Panc1 (cell line): ENCODE data around the gene FIGN. TPM values are rescaled to one million over a fixed set of nuclear protein-coding genes. Genes with fewer than 3 reads are reported as not detected.

Experiments
- ATAC-seq: fragments of 200-7000 bp; cut with Tn5 transposase; 2 replicates; pipeline ENCODE4 v1.9.1; 2020; ENCODE audit warnings: mild to moderate bottlenecking, moderate library complexity
- BruUV-seq: library from RNA; stranded (reverse); fragments of 400-500 nt; replicated peaks from 2 replicates; lab custom pipeline; 2021; lab: Mats Ljungman, UMichigan
- CTCF ChIA-PET: fragments of 300-600 bp; sonication (Branson Sonifier 250); formaldehyde crosslinking; loops from one replicate; lab custom pipeline; 2022; ENCODE audit warnings: antibody characterized with exemption; lab: Charles Lee
- POLR2A ChIA-PET: fragments of 300-600 bp; sonication (Branson Sonifier 250); formaldehyde crosslinking; loops from one replicate; lab custom pipeline; 2022; ENCODE audit warnings: antibody characterized with exemption; lab: Charles Lee
- DNase-seq: peaks from one replicate; pipeline ENCODE4 v3.0.0-alpha.2; 2010; ENCODE audit warnings: low read depth, low spot score
- H3K27ac ChIP-seq: 2 replicates; pipeline ENCODE4 v1.5.1; 2011; ENCODE audit warnings: mild to moderate bottlenecking, low read length, inconsistent platforms
- H3K27me3 ChIP-seq: fragments of 200-500 bp; sonication (Bioruptor generic); 2 replicates; pipeline ENCODE4 v1.6.0; 2014; ENCODE audit warnings: low read length, inconsistent platforms; ENCODE audit not compliant: control insufficient read depth, insufficient read depth
- H3K36me3 ChIP-seq: fragments of 200-500 bp; sonication (Bioruptor generic); 2 replicates; pipeline ENCODE4 v1.5.1; 2014; ENCODE audit warnings: inconsistent platforms, mild to moderate bottlenecking, low read length, moderate library complexity; ENCODE audit not compliant: control insufficient read depth, insufficient read depth
- H3K4me1 ChIP-seq: 2 replicates; pipeline ENCODE4 v1.5.1; 2011; ENCODE audit warnings: inconsistent platforms, mild to moderate bottlenecking, low read length, moderate library complexity; ENCODE audit not compliant: control insufficient read depth, insufficient read depth
- H3K4me3 ChIP-seq, 2 experiments: 2 replicates each; pipeline ENCODE4 v1.5.1; 2011 to 2012; ENCODE audit warnings: low read depth in 2 of 2, low read length in 2 of 2, mild to moderate bottlenecking in 2 of 2, inconsistent platforms in 1 of 2, moderate library complexity in 1 of 2
- H3K9me3 ChIP-seq: fragments of 200-500 bp; sonication (Bioruptor generic); 2 replicates; pipeline ENCODE4 v1.5.1; 2014; ENCODE audit warnings: low read depth, mild to moderate bottlenecking, inconsistent platforms, low read length, moderate library complexity; ENCODE audit not compliant: control insufficient read depth, insufficient read depth
- POLR2AphosphoS5 ChIP-seq: IDR thresholded peaks from 2 replicates; pipeline ENCODE4 v1.6.1; 2012; ENCODE audit warnings: mild to moderate bottlenecking, low read depth, low read length, moderate library complexity
- SIN3A ChIP-seq: IDR thresholded peaks from 2 replicates; pipeline ENCODE4 v1.6.1; 2012; ENCODE audit warnings: low read depth, mild to moderate bottlenecking, low read length, moderate library complexity, borderline replicate concordance; ENCODE audit not compliant: insufficient read depth
- TCF7L2 ChIP-seq: IDR thresholded peaks from 2 replicates; pipeline ENCODE4 v1.6.1; 2011; ENCODE audit warnings: mild to moderate bottlenecking, low read depth, low read length, inconsistent platforms
- in situ Hi-C: cut with HindIII; loops from 2 replicates; pipeline ENCODE4 v1.10.0; 2016; ENCODE audit warnings: low sequenced_read_pairs, low pct_unique_long_range_greater_than_20kb
- intact Hi-C: fragments of 100-400 bp; cut with micrococcal nuclease; formaldehyde crosslinking; loops from one replicate; pipeline ENCODE4 v1.10.0; 2022; ENCODE audit not compliant: unreplicated experiment
- total RNA-seq: library from RNA; stranded (reverse); gene quantifications from one replicate; pipeline ENCODE4 v1.2.1, GENCODE V29; 2021; ENCODE audit not compliant: unreplicated experiment
- TF ChIP-seq, protein P1 (sequence below), 2 experiments: IDR thresholded peaks; 2 replicates each; pipeline ENCODE4 v1.6.1; 2011 to 2012; ENCODE audit warnings: low read depth in 2 of 2, control low read depth in 1 of 2, low read length in 1 of 2, mild to moderate bottlenecking in 1 of 2, moderate library complexity in 1 of 2; ENCODE audit not compliant: insufficient read depth in 1 of 2
- TF ChIP-seq, protein P2 (sequence below): fragments of 450-650 bp; IDR thresholded peaks from 2 replicates; pipeline ENCODE4 v1.5.1; 2017; ENCODE audit warnings: mild to moderate bottlenecking

The FIGN gene
- total RNA-seq, 1 experiment from 2014 or later, result 19.5 TPM

GRCh38 chr2:163709270-163709669 lies 26.5 kb downstream of the FIGN start:
- H3K4me1 ChIP-seq, result peaks cover 17% of the 10 kb centered on the region
- ChIA-PET CTCF (no interaction called here), POLR2A (no interaction called here)
- no peaks in the 10 kb centered on the region; the same call in 1 of the 2 replicates for H3K36me3 ChIP-seq
- H3K27ac ChIP-seq, result peak overlapping the region; percentile 54; the same call in 1 of the 2 replicates
- H3K4me3 ChIP-seq, result no peak overlapping the region
- no peak for ATAC-seq
- no peak for DNase-seq
- no peaks in the 10 kb centered on the region for H3K9me3 ChIP-seq
- intact Hi-C loops, result no loop called here
- TF ChIP-seq, protein P1, sequence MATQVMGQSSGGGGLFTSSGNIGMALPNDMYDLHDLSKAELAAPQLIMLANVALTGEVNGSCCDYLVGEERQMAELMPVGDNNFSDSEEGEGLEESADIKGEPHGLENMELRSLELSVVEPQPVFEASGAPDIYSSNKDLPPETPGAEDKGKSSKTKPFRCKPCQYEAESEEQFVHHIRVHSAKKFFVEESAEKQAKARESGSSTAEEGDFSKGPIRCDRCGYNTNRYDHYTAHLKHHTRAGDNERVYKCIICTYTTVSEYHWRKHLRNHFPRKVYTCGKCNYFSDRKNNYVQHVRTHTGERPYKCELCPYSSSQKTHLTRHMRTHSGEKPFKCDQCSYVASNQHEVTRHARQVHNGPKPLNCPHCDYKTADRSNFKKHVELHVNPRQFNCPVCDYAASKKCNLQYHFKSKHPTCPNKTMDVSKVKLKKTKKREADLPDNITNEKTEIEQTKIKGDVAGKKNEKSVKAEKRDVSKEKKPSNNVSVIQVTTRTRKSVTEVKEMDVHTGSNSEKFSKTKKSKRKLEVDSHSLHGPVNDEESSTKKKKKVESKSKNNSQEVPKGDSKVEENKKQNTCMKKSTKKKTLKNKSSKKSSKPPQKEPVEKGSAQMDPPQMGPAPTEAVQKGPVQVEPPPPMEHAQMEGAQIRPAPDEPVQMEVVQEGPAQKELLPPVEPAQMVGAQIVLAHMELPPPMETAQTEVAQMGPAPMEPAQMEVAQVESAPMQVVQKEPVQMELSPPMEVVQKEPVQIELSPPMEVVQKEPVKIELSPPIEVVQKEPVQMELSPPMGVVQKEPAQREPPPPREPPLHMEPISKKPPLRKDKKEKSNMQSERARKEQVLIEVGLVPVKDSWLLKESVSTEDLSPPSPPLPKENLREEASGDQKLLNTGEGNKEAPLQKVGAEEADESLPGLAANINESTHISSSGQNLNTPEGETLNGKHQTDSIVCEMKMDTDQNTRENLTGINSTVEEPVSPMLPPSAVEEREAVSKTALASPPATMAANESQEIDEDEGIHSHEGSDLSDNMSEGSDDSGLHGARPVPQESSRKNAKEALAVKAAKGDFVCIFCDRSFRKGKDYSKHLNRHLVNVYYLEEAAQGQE (IDR thresholded peaks at IDR 0.05; ENCODE audit: insufficient read depth in 1 of 2, low read depth in 2 of 2, low read length in 1 of 2), result no peak
- TF ChIP-seq TCF7L2 (no peak), POLR2AphosphoS5 (no peak), SIN3A (no peak)
- TF ChIP-seq, protein P2, sequence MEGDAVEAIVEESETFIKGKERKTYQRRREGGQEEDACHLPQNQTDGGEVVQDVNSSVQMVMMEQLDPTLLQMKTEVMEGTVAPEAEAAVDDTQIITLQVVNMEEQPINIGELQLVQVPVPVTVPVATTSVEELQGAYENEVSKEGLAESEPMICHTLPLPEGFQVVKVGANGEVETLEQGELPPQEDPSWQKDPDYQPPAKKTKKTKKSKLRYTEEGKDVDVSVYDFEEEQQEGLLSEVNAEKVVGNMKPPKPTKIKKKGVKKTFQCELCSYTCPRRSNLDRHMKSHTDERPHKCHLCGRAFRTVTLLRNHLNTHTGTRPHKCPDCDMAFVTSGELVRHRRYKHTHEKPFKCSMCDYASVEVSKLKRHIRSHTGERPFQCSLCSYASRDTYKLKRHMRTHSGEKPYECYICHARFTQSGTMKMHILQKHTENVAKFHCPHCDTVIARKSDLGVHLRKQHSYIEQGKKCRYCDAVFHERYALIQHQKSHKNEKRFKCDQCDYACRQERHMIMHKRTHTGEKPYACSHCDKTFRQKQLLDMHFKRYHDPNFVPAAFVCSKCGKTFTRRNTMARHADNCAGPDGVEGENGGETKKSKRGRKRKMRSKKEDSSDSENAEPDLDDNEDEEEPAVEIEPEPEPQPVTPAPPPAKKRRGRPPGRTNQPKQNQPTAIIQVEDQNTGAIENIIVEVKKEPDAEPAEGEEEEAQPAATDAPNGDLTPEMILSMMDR, result no peak
- no peaks in the 10 kb centered on the region for H3K27me3 ChIP-seq
- no TSS peak for BruUV-seq
- in situ Hi-C loops, result no loop called here

DNA sequence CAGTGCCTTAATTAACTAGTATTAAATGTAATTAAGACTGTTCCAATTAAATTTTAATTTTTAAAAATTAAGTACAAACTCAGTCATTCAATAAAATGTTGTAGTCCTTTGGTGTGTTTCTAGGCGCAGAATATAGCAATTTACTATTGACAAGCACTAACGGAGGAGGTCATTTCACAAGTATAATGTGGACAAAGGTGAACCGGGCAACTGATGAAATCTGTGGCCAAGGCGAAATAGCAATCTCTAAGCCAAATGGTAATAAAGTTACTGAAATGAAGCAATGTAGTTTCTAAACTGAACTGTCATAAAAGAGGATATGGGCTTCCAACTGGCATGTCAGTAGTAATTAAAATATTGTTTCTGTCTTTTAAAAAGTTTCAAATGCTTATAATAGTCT lies 27.5 kb downstream of the FIGN start:
- in situ Hi-C loops (no loop called here), intact Hi-C loops (no loop called here)
- Histone ChIP-seq H3K36me3 (no peaks in the 10 kb centered on the region; the same call in 1 of the 2 replicates), H3K4me1 (peaks cover 7% of the 10 kb centered on the region), H3K9me3 (no peaks in the 10 kb centered on the region), H3K27me3 (no peaks in the 10 kb centered on the region), H3K4me3 (no peak overlapping the region), H3K27ac (peak overlapping the region; percentile 44; the same call in 1 of the 2 replicates)
- POLR2A ChIA-PET, result no interaction called here
- no TSS peak for BruUV-seq
- CTCF ChIA-PET, result no interaction called here
- DNase-seq, result no peak
- TF ChIP-seq SIN3A, result no peak
- ATAC-seq, result no peak

- TF ChIP-seq, protein P1 (IDR thresholded peaks at IDR 0.05; ENCODE audit: insufficient read depth in 1 of 2, low read depth in 2 of 2, low read length in 1 of 2), result no peak
- TF ChIP-seq TCF7L2 (no peak), POLR2AphosphoS5 (no peak)
- CTCF ChIA-PET, result no interaction called here
- intact Hi-C loops, result no loop called here
Observed at GRCh38 chr2:163703386-163703785, 32.4 kb downstream of the FIGN start.

More at GRCh38 chr2:163703386-163703785, 32.4 kb downstream of the FIGN start:
- H3K9me3 ChIP-seq, result no peaks in the 10 kb centered on the region
- H3K27ac ChIP-seq, result no peak overlapping the region; the same call in 1 of the 2 replicates
- in situ Hi-C loops, result no loop called here
- H3K4me3 ChIP-seq, result no peak overlapping the region
- no peaks in the 10 kb centered on the region; the same call in 1 of the 2 replicates for H3K36me3 ChIP-seq
- BruUV-seq, result no TSS peak
- no peaks in the 10 kb centered on the region; the same call in 1 of the 2 replicates for H3K4me1 ChIP-seq
- POLR2A ChIA-PET, result no interaction called here
- ATAC-seq (no peak), DNase-seq (no peak)
- H3K27me3 ChIP-seq, result no peaks in the 10 kb centered on the region
